ENCODE data around the gene PTPN11.

- TF ChIP-seq, protein P1, sequence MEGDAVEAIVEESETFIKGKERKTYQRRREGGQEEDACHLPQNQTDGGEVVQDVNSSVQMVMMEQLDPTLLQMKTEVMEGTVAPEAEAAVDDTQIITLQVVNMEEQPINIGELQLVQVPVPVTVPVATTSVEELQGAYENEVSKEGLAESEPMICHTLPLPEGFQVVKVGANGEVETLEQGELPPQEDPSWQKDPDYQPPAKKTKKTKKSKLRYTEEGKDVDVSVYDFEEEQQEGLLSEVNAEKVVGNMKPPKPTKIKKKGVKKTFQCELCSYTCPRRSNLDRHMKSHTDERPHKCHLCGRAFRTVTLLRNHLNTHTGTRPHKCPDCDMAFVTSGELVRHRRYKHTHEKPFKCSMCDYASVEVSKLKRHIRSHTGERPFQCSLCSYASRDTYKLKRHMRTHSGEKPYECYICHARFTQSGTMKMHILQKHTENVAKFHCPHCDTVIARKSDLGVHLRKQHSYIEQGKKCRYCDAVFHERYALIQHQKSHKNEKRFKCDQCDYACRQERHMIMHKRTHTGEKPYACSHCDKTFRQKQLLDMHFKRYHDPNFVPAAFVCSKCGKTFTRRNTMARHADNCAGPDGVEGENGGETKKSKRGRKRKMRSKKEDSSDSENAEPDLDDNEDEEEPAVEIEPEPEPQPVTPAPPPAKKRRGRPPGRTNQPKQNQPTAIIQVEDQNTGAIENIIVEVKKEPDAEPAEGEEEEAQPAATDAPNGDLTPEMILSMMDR (IDR thresholded peaks at IDR 0.05) = no peak
- no peak for TF ChIP-seq POLR2A (IDR thresholded peaks at IDR 0.05)
These were observed 139.3 kb downstream of the PTPN11 start for GRCh38 chr12:112557951-112558630.

All from esophagus squamous epithelium (tissue), 4 donors.